Adrenal gland (tissue), 12 donors: ENCODE results near the gene PNLIPRP2. TPM values are rescaled to one million over a fixed set of nuclear protein-coding genes. Genes with fewer than 3 reads are reported as not detected.

Source experiments
- DNase-seq, 7 donors: peaks; one replicate each; pipeline ENCODE4 v3.0.0-alpha.2; 2019 to 2020
- H3K27ac ChIP-seq, 5 donors: fragments of 200-600 bp; sonication (generic) in 4 of 5; 1 replicate in 3 of 5; 2 replicates in 2 of 5; pipeline versions ENCODE4 v1.5.1 to v1.8.0; 2016 to 2020; ENCODE audit warnings: mild to moderate bottlenecking in 1 of 5
- H3K27me3 ChIP-seq: fragments of 200-600 bp; 2 replicates; pipeline ENCODE4 v1.8.0; 2021
- H3K36me3 ChIP-seq, 2 donors: fragments of 200-600 bp; replicated peaks in 1 of 2; 1 replicate in 1 of 2; 2 replicates in 1 of 2; pipeline versions ENCODE4 v1.5.1 to v1.8.0; 2018 to 2022
- H3K4me1 ChIP-seq, 2 donors: fragments of 200-600 bp; replicated peaks in 1 of 2; 1 replicate in 1 of 2; 2 replicates in 1 of 2; pipeline versions ENCODE4 v1.5.1 to v1.8.0; 2018 to 2021
- H3K4me3 ChIP-seq, 4 donors: fragments of 200-600 bp; sonication (generic) in 3 of 4; one replicate each; pipeline ENCODE4 v1.5.1; 2016 to 2018
- H3K9me3 ChIP-seq, 3 donors: fragments of 200-600 bp; sonication (generic) in 1 of 3; replicated peaks in 1 of 3; 1 replicate in 2 of 3; 2 replicates in 1 of 3; pipeline versions ENCODE4 v1.5.1 to v1.8.0; 2016 to 2021
- POLR2A ChIP-seq, 2 donors: fragments of 450-650 bp; IDR thresholded peaks; one replicate each; pipeline ENCODE4 v1.6.1; 2017; ENCODE audit warnings: antibody characterized with exemption in 2 of 2, mild to moderate bottlenecking in 2 of 2, moderate library complexity in 1 of 2
- WGBS, 4 donors: extraction: QIAGEN DNeasy Blood & Tissue Kit in 2 of 4; methylation state at CpG; one replicate each; pipeline versions ENCODE4 v1.1.5 to v1.1.7; 2013 to 2017; 5-methylcytosine and 5-hydroxymethylcytosine counted together
- intact Hi-C, 2 donors: fragments of 100-400 bp; cut with DNase I; formaldehyde crosslinking; loops; one replicate each; pipeline versions ENCODE4 v1.14.1 to v1.15.0; 2022 to 2023
- polyA plus RNA-seq, 3 donors: library from polyadenylated mRNA; stranded (reverse); fragments of 200-250 nt in 2 of 3; fragments of 350-450 nt in 1 of 3; fragmentation: Illumina TruSeq in 1 of 3; extraction: RNeasy Lipid Tissue Mini Kit (QIAGEN cat#74804) in 1 of 3; gene quantifications; one replicate each; pipeline ENCODE4 v1.2.3, GENCODE V29; 2013 to 2014
- total RNA-seq, 9 donors: library from RNA; depleted of rRNA in 4 of 9; stranded (reverse); fragments of >200 nt in 4 of 9; fragments of 120-200 nt in 1 of 9; fragmentation: NEBNext Ultra II Directional in 1 of 9; extraction: Animal tissue kit (Norgen Biotek cat#: 25700) in 1 of 9; gene quantifications; one replicate each; pipeline versions ENCODE4 v1.1.0 to v1.2.4, GENCODE V29; 2013 to 2023
- TF ChIP-seq, protein P1 (sequence below), 6 experiments: fragments of 450-650 bp in 4 of 6; fragments of 200-600 bp in 2 of 6; sonication (generic) in 1 of 6; IDR thresholded peaks; 1 replicate in 5 of 6; 2 replicates in 1 of 6; pipeline versions ENCODE4 v1.5.1 to v1.8.0; 2016 to 2021; ENCODE audit warnings: antibody characterized with exemption in 6 of 6, mild to moderate bottlenecking in 2 of 6, moderate library complexity in 1 of 6
- donor health status: healthy with polysubstance abuse.
- donor health status: Bipolar disorder and iron deficiency.
- donor health status: DM: yes; HTN: yes; CAD: no.
- donor health status: DM: no; HTN: no; CAD: no.
- donor health status: DM: no; HTN: no; CAD: no.
- donor health status: DM: yes; HTN: yes; CAD: no.

Gene PNLIPRP2
- total and polyA plus RNA-seq, 12 donors: 0.15 to 1.1 (median 0.89) TPM; not detected in 6

DNA sequence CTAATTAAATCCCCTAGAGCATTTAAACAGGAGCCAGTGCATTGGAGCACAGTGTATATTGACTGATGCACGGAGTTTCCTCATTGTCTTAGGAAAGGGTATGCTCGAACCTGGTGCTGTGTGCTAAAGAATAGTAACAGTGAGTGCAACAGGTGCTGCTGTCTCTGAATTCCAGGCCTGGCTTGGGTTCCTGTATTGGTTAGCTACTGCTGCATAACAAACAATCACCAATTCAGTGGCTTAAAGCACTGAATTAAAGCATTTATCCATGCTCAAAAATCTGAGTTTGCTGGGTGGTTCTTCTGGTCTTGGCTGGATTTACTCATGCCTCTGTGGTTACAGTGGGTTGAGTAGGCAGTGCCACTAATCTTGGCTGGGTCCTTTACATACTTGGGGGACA lies 31.8 kb upstream of the PNLIPRP2 start:
- intact Hi-C loops: no loop called here
- Histone ChIP-seq H3K27me3 (no peaks in the 10 kb centered on the region), H3K36me3 (no peaks in the 10 kb centered on the region), H3K4me3 (no peak overlapping the region), H3K9me3 (no peaks in the 10 kb centered on the region), H3K4me1 (no peaks in the 10 kb centered on the region), H3K27ac (no peak overlapping the region)
- no peak for DNase-seq
- WGBS, 4 donors: 70 to 79% (median 73%) methylated on average over 2 of the region's 2 CpGs
- TF ChIP-seq, protein P1, sequence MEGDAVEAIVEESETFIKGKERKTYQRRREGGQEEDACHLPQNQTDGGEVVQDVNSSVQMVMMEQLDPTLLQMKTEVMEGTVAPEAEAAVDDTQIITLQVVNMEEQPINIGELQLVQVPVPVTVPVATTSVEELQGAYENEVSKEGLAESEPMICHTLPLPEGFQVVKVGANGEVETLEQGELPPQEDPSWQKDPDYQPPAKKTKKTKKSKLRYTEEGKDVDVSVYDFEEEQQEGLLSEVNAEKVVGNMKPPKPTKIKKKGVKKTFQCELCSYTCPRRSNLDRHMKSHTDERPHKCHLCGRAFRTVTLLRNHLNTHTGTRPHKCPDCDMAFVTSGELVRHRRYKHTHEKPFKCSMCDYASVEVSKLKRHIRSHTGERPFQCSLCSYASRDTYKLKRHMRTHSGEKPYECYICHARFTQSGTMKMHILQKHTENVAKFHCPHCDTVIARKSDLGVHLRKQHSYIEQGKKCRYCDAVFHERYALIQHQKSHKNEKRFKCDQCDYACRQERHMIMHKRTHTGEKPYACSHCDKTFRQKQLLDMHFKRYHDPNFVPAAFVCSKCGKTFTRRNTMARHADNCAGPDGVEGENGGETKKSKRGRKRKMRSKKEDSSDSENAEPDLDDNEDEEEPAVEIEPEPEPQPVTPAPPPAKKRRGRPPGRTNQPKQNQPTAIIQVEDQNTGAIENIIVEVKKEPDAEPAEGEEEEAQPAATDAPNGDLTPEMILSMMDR (IDR thresholded peaks at IDR 0.05): no peak
- TF ChIP-seq POLR2A (IDR thresholded peaks at IDR 0.05): no peak

DNA sequence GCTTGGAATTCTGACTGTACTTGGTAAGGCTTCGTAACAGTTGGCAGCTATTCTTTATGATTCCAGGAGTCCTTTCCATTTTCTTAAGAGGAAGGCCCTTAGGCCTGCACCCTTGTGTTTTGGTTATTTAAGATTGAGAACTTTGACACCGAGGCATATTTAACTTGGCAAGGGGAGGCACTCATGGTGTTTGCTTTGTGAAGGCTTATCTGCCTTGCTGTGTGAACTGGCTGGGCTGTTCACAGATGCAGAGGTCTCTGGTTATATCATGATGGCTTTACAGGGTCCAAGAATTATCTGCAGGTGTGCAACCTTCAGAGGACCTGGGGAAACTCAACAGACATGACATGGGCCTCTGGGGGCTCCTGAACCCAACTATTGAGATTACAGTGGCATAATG lies 30.8 kb upstream of the PNLIPRP2 start:
- Histone ChIP-seq H3K27ac (no peak overlapping the region), H3K4me1 (no peaks in the 10 kb centered on the region), H3K36me3 (no peaks in the 10 kb centered on the region), H3K4me3 (no peak overlapping the region), H3K27me3 (no peaks in the 10 kb centered on the region), H3K9me3 (no peaks in the 10 kb centered on the region)
- intact Hi-C loops: no loop called here
- no peak for TF ChIP-seq POLR2A (IDR thresholded peaks at IDR 0.05)
- TF ChIP-seq, protein P1 (IDR thresholded peaks at IDR 0.05): no peak
- DNase-seq: no peak
- WGBS, 4 donors: 70 to 84% (median 79%) methylated on average over 2 of the region's 2 CpGs

DNA sequence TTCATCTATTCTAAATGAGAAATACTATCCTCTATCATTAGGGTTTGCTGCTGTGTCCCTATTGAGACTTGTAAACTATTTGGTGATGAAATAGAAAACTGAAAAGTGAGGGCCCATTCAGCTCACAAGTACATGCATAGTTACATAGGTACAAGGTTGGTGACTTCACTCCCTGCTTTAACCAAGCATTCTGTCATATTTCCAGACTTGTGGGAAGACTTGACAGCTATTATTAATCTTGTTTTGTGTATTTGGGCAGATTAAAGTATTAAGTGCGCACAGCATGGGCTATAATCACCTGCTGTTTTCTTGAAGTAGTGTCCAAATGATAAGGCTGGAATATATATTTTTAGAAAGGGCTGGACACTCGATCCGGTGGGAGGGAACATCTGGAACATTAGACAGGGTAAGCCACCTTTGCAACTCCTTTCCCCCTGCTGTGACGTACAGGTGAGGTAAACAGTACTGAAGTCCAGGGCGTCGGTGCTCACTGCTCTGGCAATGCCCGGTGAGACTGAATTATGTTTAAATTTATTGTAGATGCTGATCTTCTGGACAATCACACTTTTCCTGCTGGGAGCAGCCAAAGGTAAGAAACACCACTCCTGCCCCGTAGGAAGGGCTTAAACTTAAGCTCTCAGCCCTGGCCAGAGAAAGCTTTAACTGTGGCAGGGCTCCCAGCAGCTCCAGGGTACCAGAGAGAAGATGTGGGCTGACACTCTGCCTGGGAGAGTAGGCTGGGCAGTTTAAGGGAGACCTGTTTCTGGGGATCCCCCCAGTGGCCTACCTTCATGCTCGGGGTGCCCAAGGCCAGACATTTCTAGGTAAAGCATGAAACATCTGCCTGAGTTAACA lies 29.9 kb upstream of the PNLIPRP2 start, which contains the start of gene PNLIPRP1:
Gene PNLIPRP1, plus strand, starts transcription at position 370 of the 855 bp plus-strand sequence. Its CDS starts 171 bp downstream, at position 541.
- Histone ChIP-seq H3K27me3 (no peaks in the 10 kb centered on the region), H3K4me1 (no peaks in the 10 kb centered on the region), H3K27ac (no peak within 1 kb of the TSS), H3K4me3 (no peak within 1 kb of the TSS), H3K9me3 (no peaks in the 10 kb centered on the region), H3K36me3 (no peaks in the 10 kb centered on the region)
- DNase-seq: no peak
- intact Hi-C loops: no loop called here
- 80 to 84% (median 82%) methylated on average over 8 to 9 of the region's 9 CpGs for WGBS, 4 donors
- TF ChIP-seq, protein P1 (IDR thresholded peaks at IDR 0.05): no peak
- TF ChIP-seq POLR2A (IDR thresholded peaks at IDR 0.05): no peak

DNA sequence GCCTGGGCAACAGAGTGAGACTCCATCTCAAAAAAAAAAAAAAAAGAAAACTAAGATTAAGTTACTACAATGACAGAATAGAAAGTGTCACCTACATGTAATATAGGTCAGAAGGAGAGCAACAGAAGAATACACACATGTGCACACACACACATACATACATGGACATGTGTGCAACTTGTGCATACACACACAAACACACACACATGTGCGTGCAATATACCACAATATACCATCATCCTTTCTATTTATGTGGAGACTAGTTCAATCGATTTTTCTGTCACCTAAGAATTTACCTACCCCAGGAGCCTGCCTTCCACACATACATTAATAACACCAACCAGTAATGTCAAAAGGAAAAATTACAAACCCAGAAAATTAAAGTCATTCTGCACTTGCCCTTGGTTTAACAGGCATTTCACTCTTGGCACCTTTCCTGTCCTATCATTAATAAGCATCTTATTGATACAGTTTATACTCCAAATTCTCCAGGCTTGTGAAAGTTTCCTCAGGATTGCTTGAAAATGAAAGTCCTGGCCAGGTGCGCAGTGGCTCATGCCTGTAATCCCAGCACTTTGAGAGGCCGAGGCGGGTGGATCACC lies 27.5 kb upstream of the PNLIPRP2 start:
- intact Hi-C loops: no loop called here
- Histone ChIP-seq H3K27ac (no peak overlapping the region), H3K27me3 (no peaks in the 10 kb centered on the region), H3K4me3 (no peak overlapping the region), H3K36me3 (no peaks in the 10 kb centered on the region), H3K4me1 (no peaks in the 10 kb centered on the region), H3K9me3 (no peaks in the 10 kb centered on the region)
- WGBS, 4 donors: 80 to 91% (median 86%) methylated on average over 5 of the region's 5 CpGs
- DNase-seq: no peak
- TF ChIP-seq, protein P1 (IDR thresholded peaks at IDR 0.05): no peak
- TF ChIP-seq POLR2A (IDR thresholded peaks at IDR 0.05): no peak
